Trophoblast cell (in vitro differentiated cells and primary cell): ENCODE measurements around the gene RXRB.
A peak's percentile ranks its signal among the peaks of the same experiment; 100 is the strongest.

Experiments used
- DNase-seq, 2 donors: peaks; one replicate each; pipeline ENCODE4 v3.0.0-alpha.2; 2016
- H2AFZ ChIP-seq: 2 replicates; pipeline ENCODE4 v1.6.1; 2013; ENCODE audit warnings: low read length, moderate library complexity, mild to moderate bottlenecking; ENCODE audit not compliant: insufficient read depth, poor library complexity
- H2AK5ac ChIP-seq: 2 replicates; pipeline ENCODE4 v1.6.1; 2013; ENCODE audit warnings: mild to moderate bottlenecking, low read length
- H2BK120ac ChIP-seq: 2 replicates; pipeline ENCODE4 v1.6.1; 2013; ENCODE audit warnings: low read length, mild to moderate bottlenecking, moderate library complexity; ENCODE audit not compliant: insufficient read depth, poor library complexity
- H2BK12ac ChIP-seq: 2 replicates; pipeline ENCODE4 v1.6.1; 2013; ENCODE audit warnings: mild to moderate bottlenecking, low read length, moderate library complexity
- H2BK5ac ChIP-seq: 2 replicates; pipeline ENCODE4 v1.6.1; 2013; ENCODE audit warnings: low read length, low read depth, moderate library complexity, mild to moderate bottlenecking; ENCODE audit not compliant: poor library complexity
- H3K14ac ChIP-seq: 2 replicates; pipeline ENCODE4 v1.6.1; 2013; ENCODE audit warnings: mild to moderate bottlenecking, low read length
- H3K18ac ChIP-seq: 2 replicates; pipeline ENCODE4 v1.6.1; 2013; ENCODE audit warnings: mild to moderate bottlenecking, low read length
- H3K23ac ChIP-seq: 2 replicates; pipeline ENCODE4 v1.6.1; 2013; ENCODE audit warnings: low read length
- H3K27ac ChIP-seq: 2 replicates; pipeline ENCODE4 v1.5.1; 2013; ENCODE audit warnings: low read depth, mild to moderate bottlenecking, inconsistent platforms, low read length, moderate library complexity
- H3K27me3 ChIP-seq: 2 replicates; pipeline ENCODE4 v1.6.1; 2013; ENCODE audit warnings: inconsistent platforms, mild to moderate bottlenecking, low read length, moderate library complexity; ENCODE audit not compliant: insufficient read depth
- H3K36me3 ChIP-seq, 2 experiments: 1 replicate in 1 of 2; 2 replicates in 1 of 2; pipeline ENCODE4 v1.6.1; 2013; ENCODE audit warnings: low read length in 2 of 2, mild to moderate bottlenecking in 2 of 2, moderate library complexity in 1 of 2; ENCODE audit not compliant: insufficient read depth in 2 of 2, control insufficient read depth in 1 of 2
- H3K4ac ChIP-seq: 2 replicates; pipeline ENCODE4 v1.6.1; 2013; ENCODE audit warnings: low read depth, mild to moderate bottlenecking, low read length, moderate library complexity
- H3K4me1 ChIP-seq, 2 experiments: 1 replicate in 1 of 2; 2 replicates in 1 of 2; pipeline ENCODE4 v1.6.1; 2013; ENCODE audit warnings: low read length in 2 of 2, mild to moderate bottlenecking in 2 of 2, moderate library complexity in 1 of 2; ENCODE audit not compliant: insufficient read depth in 2 of 2, control insufficient read depth in 1 of 2
- H3K4me2 ChIP-seq: 2 replicates; pipeline ENCODE4 v1.6.1; 2013; ENCODE audit warnings: inconsistent platforms, mild to moderate bottlenecking, low read length, moderate library complexity
- H3K4me3 ChIP-seq: 2 replicates; pipeline ENCODE4 v1.5.1; 2013; ENCODE audit warnings: mild to moderate bottlenecking, low read depth, low read length, inconsistent platforms
- H3K79me1 ChIP-seq: one replicate; pipeline ENCODE4 v1.6.1; 2013; ENCODE audit warnings: low read length
- H3K79me2 ChIP-seq: 2 replicates; pipeline ENCODE4 v1.6.1; 2013; ENCODE audit warnings: low read length, mild to moderate bottlenecking; ENCODE audit not compliant: control insufficient read depth, insufficient read depth, poor library complexity
- H3K9ac ChIP-seq: 2 replicates; pipeline ENCODE4 v1.6.1; 2013; ENCODE audit warnings: mild to moderate bottlenecking, low read length
- H3K9me3 ChIP-seq: 2 replicates; pipeline ENCODE4 v1.6.1; 2013; ENCODE audit warnings: low read depth, mild to moderate bottlenecking, control low read depth, inconsistent platforms, low read length; ENCODE audit not compliant: insufficient read depth
- H4K12ac ChIP-seq: 2 replicates; pipeline ENCODE4 v1.6.1; 2013; ENCODE audit warnings: low read depth, mild to moderate bottlenecking, low read length, moderate library complexity
- H4K8ac ChIP-seq: 2 replicates; pipeline ENCODE4 v1.6.1; 2013; ENCODE audit warnings: low read depth, mild to moderate bottlenecking, low read length, moderate library complexity
- H4K91ac ChIP-seq: one replicate; pipeline ENCODE4 v1.6.1; 2013; ENCODE audit warnings: low read depth, mild to moderate bottlenecking, low read length, moderate library complexity
- WGBS: extraction: QIAGEN DNeasy Blood & Tissue Kit; methylation state at CpG from one replicate; pipeline ENCODE4 v1.1.7; 2013; ENCODE audit warnings: missing lambda C conversion rate; ENCODE audit not compliant: insufficient read length, insufficient coverage; ENCODE audit errors: extremely low coverage; 5-methylcytosine and 5-hydroxymethylcytosine counted together

Gene RXRB

GRCh38 chr6:33198159-33198852 lies 2.2 kb downstream of the RXRB start:
- Histone ChIP-seq H3K36me3 (peaks cover 37 to 38% of the 10 kb centered on the region in 2 experiments), H2AK5ac (no peak overlapping the region), H3K27ac (no peak overlapping the region), H3K79me2 (peaks cover 17% of the 10 kb centered on the region), H4K8ac (no peak overlapping the region), H3K9ac (no peak overlapping the region), H3K4ac (no peak overlapping the region), H4K12ac (no peak overlapping the region), H3K4me2 (no peak overlapping the region), H3K79me1 (peaks cover 11% of the 10 kb centered on the region), H2BK120ac (no peak overlapping the region), H3K14ac (no peak overlapping the region), H2AFZ (no peak overlapping the region), H4K91ac (no peak overlapping the region), H2BK12ac (no peak overlapping the region), H3K18ac (no peak overlapping the region), H3K4me3 (no peak overlapping the region), H3K4me1 (peaks cover 18% of the 10 kb centered on the region in 2 experiments), H2BK5ac (no peak overlapping the region), H3K9me3 (peaks cover 3% of the 10 kb centered on the region), H3K27me3 (no peaks in the 10 kb centered on the region), H3K23ac (no peak overlapping the region)
- no CpG with 5 or more reads among the region's 6 CpGs for whole genome bisulfite sequencing
- no peak for DNase-seq

GRCh38 chr6:33197431-33198048 lies 2.9 kb downstream of the RXRB start:
- Histone ChIP-seq H3K9me3 (peaks cover 3% of the 10 kb centered on the region), H3K27ac (no peak overlapping the region), H3K18ac (no peak overlapping the region), H3K4me1 (peaks cover 24% of the 10 kb centered on the region in 2 experiments), H3K4me3 (no peak overlapping the region), H3K79me2 (peaks cover 17% of the 10 kb centered on the region), H3K4ac (no peak overlapping the region), H2AK5ac (no peak overlapping the region), H3K27me3 (peaks cover 5% of the 10 kb centered on the region), H3K9ac (no peak overlapping the region), H2AFZ (no peak overlapping the region), H4K12ac (no peak overlapping the region), H2BK5ac (no peak overlapping the region), H3K36me3 (peaks cover 30 to 33% of the 10 kb centered on the region in 2 experiments), H2BK120ac (no peak overlapping the region), H3K23ac (no peak overlapping the region), H4K8ac (no peak overlapping the region), H3K4me2 (no peak overlapping the region), H2BK12ac (no peak overlapping the region), H3K79me1 (peaks cover 15% of the 10 kb centered on the region), H4K91ac (no peak overlapping the region), H3K14ac (no peak overlapping the region)
- WGBS: no CpG with 5 or more reads among the region's 12 CpGs
- peak; percentile 39 to 76 for DNase-seq

GRCh38 chr6:33195304-33196165 lies 4.9 kb downstream of the RXRB start:
- no peak overlapping the region for H4K8ac ChIP-seq
- no peak overlapping the region for H3K4me2 ChIP-seq
- H3K14ac ChIP-seq: no peak overlapping the region
- no peak overlapping the region for H3K9ac ChIP-seq
- no peak overlapping the region for H2BK12ac ChIP-seq
- H4K91ac ChIP-seq: no peak overlapping the region
- H2BK5ac ChIP-seq: no peak overlapping the region
- H3K36me3 ChIP-seq: peaks cover 18 to 21% of the 10 kb centered on the region in 2 experiments
- no peak overlapping the region for H3K27ac ChIP-seq
- H3K23ac ChIP-seq: no peak overlapping the region
- H3K18ac ChIP-seq: no peak overlapping the region
- H2AFZ ChIP-seq: no peak overlapping the region
- no CpG with 5 or more reads among the region's 15 CpGs for WGBS
- peaks cover 5% of the 10 kb centered on the region for H3K79me2 ChIP-seq
- no peak overlapping the region for H3K4ac ChIP-seq
- no peak for DNase-seq
- H2BK120ac ChIP-seq: no peak overlapping the region
- H3K79me1 ChIP-seq: peaks cover 10% of the 10 kb centered on the region
- H3K4me3 ChIP-seq: no peak overlapping the region
- no peak overlapping the region for H4K12ac ChIP-seq
- peaks cover 6% of the 10 kb centered on the region for H3K27me3 ChIP-seq
- no peak overlapping the region for H2AK5ac ChIP-seq
- no peaks in the 10 kb centered on the region for H3K9me3 ChIP-seq
- H3K4me1 ChIP-seq: peaks cover 23 to 26% of the 10 kb centered on the region in 2 experiments

DNA sequence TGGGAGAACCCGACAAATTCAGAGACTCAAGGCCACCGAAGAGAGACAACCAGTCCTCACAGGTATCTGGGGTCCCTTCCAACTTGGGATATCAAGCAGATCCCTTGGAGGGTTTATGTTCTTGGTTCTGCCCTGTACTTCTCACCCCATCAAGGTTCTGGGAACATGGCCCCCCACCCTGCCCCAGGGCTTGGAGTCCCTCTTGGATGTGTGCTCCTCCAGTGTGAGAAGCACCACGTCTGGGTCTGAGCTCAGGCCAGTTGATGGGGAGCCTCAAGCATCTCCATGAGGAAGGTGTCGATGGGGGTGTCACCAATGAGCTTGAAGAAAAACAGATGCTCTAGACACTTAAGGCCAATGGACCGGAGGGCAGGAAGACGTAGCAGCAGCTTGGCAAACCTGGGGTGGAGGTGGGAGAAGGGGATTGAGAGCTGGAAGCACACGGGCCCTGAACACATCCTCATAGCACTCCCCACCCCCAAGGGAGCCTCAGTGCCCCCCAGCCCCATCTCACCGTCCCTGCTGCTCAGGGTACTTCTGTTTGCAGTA lies 6.0 kb downstream of the RXRB start:
- Histone ChIP-seq H3K79me2 (no peaks in the 10 kb centered on the region), H3K4me2 (no peak overlapping the region), H3K79me1 (peaks cover 6% of the 10 kb centered on the region), H3K4ac (no peak overlapping the region), H3K23ac (no peak overlapping the region), H3K9ac (no peak overlapping the region), H4K8ac (no peak overlapping the region), H2BK12ac (no peak overlapping the region), H2BK120ac (no peak overlapping the region), H3K14ac (no peak overlapping the region), H4K91ac (no peak overlapping the region), H3K4me3 (no peak overlapping the region), H3K36me3 (peaks cover 18 to 21% of the 10 kb centered on the region in 2 experiments), H2BK5ac (no peak overlapping the region), H3K18ac (no peak overlapping the region), H4K12ac (no peak overlapping the region), H3K27me3 (peaks cover 7% of the 10 kb centered on the region), H2AK5ac (no peak overlapping the region), H3K4me1 (peaks cover 20 to 24% of the 10 kb centered on the region in 2 experiments), H3K27ac (no peak overlapping the region), H3K9me3 (no peaks in the 10 kb centered on the region), H2AFZ (no peak overlapping the region)
- WGBS: no CpG with 5 or more reads among the region's 8 CpGs
- no peak for DNase-seq
